Body of pancreas (tissue), 4 donors: Measurements from ENCODE around the gene OPN1MW3.
"Not testable (repeated sequence)": the region's sequence is repeated elsewhere in the genome, so short reads cannot be mapped to it uniquely, and the experiment has no call there.

ENCODE experiments used
- POLR2A ChIP-seq, 3 donors: fragments of 450-650 bp; IDR thresholded peaks; one replicate each; pipeline ENCODE4 v1.6.1; 2016; ENCODE audit warnings: antibody characterized with exemption in 3 of 3, mild to moderate bottlenecking in 2 of 3
- TF ChIP-seq, protein P1 (sequence below), 7 experiments: fragments of 450-650 bp in 4 of 7; fragments of 200-600 bp in 3 of 7; sonication (generic) in 3 of 7; IDR thresholded peaks; one replicate each; pipeline ENCODE4 v1.5.1; 2016 to 2019; ENCODE audit warnings: antibody characterized with exemption in 7 of 7

DNA sequence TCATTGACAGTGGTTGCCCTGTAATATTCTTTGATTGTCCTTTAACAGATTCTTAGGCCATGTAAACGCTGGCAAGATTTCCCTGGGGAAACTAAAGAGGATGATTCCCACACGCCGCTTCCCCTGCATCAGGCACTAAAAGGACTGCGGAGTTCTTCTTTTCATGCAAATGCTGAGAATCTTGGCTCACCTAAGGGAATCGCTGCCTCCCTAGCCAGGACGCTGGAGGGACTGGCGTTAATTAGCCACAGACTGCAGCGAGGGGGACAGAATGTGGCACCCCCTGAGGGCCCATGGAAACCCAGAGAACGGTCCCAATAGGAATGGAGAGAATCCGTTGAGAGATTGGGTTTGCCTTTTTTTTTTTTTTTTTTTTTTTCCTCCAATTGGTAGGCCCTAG is 45.9 kb upstream of the OPN1MW3 start:
- TF ChIP-seq, protein P1, sequence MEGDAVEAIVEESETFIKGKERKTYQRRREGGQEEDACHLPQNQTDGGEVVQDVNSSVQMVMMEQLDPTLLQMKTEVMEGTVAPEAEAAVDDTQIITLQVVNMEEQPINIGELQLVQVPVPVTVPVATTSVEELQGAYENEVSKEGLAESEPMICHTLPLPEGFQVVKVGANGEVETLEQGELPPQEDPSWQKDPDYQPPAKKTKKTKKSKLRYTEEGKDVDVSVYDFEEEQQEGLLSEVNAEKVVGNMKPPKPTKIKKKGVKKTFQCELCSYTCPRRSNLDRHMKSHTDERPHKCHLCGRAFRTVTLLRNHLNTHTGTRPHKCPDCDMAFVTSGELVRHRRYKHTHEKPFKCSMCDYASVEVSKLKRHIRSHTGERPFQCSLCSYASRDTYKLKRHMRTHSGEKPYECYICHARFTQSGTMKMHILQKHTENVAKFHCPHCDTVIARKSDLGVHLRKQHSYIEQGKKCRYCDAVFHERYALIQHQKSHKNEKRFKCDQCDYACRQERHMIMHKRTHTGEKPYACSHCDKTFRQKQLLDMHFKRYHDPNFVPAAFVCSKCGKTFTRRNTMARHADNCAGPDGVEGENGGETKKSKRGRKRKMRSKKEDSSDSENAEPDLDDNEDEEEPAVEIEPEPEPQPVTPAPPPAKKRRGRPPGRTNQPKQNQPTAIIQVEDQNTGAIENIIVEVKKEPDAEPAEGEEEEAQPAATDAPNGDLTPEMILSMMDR (IDR thresholded peaks at IDR 0.05) = not testable (repeated sequence)
- TF ChIP-seq POLR2A (IDR thresholded peaks at IDR 0.05) = not testable (repeated sequence)
